GM10248 (cell line): Measurements from ENCODE around the gene CCDC74A.
"Not testable (repeated sequence)": the region's sequence is repeated elsewhere in the genome, so short reads cannot be mapped to it uniquely, and the experiment has no call there.

Experiments used
- CTCF ChIA-PET: fragments of 300-600 bp; sonication (Branson Sonifier 250); formaldehyde crosslinking; extraction: SDS; loops from one replicate; lab custom pipeline; 2021; ENCODE audit warnings: antibody characterized with exemption; lab: Yijun Ruan, JAX
- POLR2A ChIA-PET: fragments of 350-650 bp; sonication (Branson Sonifier 250); formaldehyde crosslinking; extraction: SDS; loops from one replicate; lab custom pipeline; 2020; ENCODE audit warnings: antibody characterized with exemption; lab: Yijun Ruan, JAX
- DNase-seq: peaks from one replicate; pipeline ENCODE4 v3.0.0; 2012; ENCODE audit errors: extremely low spot score
- CTCF ChIP-seq: IDR thresholded peaks from 2 replicates; pipeline ENCODE4 v1.5.1; 2012; ENCODE audit warnings: mild to moderate bottlenecking, low read depth; ENCODE audit errors: extremely low read depth, missing control alignments, control extremely low read depth

Gene CCDC74A

DNA sequence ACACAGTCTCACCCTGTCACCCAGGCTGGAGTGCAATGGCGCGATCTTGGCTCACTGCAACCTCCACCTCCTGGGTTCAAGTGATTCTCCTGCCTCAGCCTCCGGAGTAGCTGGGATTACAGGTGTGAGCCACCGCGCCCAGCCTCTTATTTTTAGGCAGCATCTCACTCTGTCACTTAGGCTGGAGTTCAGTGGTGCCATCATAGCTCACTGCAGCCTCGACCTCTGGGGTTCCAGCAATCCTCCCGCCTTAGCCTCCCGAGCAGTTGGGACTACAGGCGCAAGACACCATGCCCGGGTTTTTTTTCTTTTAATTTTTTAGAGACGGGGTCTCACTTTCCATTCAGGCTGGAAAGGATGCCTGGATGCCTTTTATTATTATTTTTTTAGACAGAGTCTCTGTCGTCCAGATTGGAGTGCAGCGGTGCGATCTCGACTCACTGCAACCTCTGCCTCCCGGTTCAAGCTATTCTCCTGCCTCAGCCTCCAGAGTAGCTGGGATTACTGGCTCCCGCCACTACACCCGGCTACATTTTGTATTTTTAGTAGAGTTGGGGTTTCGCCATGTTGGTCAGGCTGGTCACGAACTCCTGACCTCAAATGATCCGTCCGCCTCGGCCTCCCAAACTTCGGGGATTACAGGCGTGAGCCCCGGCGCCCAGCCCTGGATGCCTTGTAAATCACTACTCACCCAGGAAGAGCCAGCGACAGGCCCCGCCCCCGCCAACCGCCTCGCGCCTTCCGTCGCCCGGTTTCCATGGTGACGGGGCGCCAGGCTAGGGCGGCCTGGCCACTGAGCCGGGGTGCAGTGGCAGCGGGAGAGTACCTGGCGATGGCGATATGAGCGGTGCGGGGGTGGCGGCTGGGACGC is at the start of gene CCDC74A:
TSS of gene CCDC74A (plus strand) at position 758 of the 871 bp plus-strand sequence. CDS start at position 841, 83 bp downstream.
- ChIA-PET POLR2A (interaction anchor here (0.7 kb wide), 2 partner anchors 35 to 419 kb away, joined by 3 read pairs; no protein-coding TSS in a partner anchor), CTCF (interaction anchor here (1.0 to 1.3 kb wide), 2 partner anchors 34 to 145 kb away, joined by 4 read pairs; no protein-coding TSS in a partner anchor)
- not testable (repeated sequence) for DNase-seq

DNA sequence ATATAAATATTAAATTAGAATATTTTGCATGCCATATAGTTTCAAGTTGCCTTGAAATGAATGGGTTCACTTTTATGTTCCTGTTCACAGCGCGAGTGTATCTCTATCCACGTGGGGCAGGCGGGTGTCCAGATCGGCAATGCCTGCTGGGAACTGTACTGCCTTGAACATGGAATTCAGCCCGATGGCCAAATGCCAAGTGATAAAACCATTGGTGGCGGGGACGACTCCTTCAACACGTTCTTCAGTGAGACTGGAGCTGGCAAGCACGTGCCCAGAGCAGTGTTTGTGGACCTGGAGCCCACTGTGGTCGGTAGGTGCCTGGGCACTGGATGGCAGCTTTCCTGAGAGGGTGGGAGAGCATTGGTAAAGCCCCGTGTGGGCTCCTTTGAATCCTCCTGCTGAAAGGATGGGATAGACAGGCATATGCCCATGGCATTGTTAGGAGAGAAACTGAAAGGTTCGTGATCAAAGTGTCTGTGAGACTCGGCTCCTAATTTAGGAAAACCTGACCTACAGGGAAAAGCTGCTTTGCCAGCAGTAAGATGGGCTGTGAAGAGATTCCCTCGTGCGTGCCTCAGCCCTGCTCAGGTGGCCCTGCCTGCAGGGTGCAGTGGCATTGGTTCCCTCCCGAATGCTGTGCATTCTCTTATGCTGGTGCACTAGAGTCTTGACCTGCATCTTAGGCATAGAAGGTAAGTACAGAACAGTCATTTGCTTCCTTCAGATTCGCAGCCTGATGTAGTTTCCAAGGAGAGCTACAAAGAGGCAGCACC is 49.4 kb upstream of the CCDC74A start:
- DNase-seq, POLR2A ChIA-PET, CTCF ChIA-PET: not testable (repeated sequence)

DNA sequence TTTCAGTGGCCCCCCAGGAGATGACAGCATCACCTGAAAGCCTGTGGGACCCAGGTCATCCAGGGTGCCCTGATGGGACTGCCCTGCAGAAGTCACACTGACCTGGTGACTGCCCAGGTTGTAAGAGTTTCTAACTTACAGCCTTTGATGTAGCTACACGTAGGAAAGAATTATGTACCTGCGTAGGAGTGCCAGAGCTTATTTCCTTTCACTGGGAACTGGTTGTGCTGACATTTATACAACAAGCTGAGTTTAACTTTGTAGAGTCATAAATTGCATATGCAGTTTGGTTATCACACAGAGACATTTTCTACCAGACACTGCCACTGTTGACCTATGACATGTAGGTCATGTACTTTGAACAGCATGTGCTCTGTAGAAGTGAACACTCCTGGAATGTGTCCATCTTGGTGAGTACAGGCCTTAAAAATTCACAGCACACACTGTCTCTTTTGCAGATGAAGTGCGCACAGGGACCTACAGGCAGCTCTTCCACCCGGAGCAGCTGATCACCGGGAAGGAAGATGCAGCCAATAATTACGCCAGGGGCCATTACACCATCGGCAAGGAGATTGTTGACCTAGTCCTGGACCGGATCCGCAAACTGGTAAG is 48.7 kb upstream of the CCDC74A start:
- POLR2A ChIA-PET, CTCF ChIA-PET, DNase-seq: not testable (repeated sequence)

GRCh38 chr2:131480351-131480750 is 47.3 kb upstream of the CCDC74A start:
- DNase-seq, POLR2A ChIA-PET: not testable (repeated sequence)
- CTCF ChIA-PET, result interaction anchor here (1.0 to 1.8 kb wide), 2 partner anchors 12 to 67 kb away, joined by 3 to 8 read pairs; partner anchors contain the start of gene MZT2A

DNA sequence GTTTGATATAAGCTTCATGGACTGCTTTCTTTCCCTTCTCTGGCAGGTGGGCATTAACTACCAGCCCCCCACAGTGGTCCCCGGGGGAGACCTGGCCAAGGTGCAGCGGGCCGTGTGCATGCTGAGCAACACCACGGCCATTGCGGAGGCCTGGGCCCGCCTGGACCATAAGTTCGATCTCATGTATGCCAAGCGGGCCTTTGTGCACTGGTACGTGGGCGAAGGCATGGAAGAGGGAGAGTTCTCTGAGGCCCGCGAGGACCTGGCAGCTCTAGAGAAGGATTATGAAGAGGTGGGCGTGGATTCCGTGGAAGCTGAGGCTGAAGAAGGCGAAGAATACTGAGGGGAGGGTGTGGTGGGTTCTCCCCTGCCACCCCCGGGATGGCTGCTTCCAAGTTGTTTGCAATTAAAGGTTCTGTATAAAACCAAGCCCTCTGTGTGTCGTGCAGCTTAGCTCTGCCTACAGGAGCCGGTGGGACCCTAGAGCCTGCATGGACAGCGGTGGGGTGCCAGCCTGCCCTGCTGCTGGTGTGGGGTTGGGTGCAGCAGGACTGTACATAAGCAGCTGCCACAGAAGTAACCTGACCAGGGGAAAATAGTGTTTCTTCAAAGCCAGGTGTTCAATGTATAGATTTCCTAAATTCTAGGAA is 45.1 kb upstream of the CCDC74A start:
- CTCF ChIA-PET, result interaction anchor here (1.3 to 1.5 kb wide), 2 partner anchors 10 to 21 kb away, joined by 3 to 12 read pairs; partner anchors contain the start of gene MZT2A
- POLR2A ChIA-PET, result not testable (repeated sequence)

DNA sequence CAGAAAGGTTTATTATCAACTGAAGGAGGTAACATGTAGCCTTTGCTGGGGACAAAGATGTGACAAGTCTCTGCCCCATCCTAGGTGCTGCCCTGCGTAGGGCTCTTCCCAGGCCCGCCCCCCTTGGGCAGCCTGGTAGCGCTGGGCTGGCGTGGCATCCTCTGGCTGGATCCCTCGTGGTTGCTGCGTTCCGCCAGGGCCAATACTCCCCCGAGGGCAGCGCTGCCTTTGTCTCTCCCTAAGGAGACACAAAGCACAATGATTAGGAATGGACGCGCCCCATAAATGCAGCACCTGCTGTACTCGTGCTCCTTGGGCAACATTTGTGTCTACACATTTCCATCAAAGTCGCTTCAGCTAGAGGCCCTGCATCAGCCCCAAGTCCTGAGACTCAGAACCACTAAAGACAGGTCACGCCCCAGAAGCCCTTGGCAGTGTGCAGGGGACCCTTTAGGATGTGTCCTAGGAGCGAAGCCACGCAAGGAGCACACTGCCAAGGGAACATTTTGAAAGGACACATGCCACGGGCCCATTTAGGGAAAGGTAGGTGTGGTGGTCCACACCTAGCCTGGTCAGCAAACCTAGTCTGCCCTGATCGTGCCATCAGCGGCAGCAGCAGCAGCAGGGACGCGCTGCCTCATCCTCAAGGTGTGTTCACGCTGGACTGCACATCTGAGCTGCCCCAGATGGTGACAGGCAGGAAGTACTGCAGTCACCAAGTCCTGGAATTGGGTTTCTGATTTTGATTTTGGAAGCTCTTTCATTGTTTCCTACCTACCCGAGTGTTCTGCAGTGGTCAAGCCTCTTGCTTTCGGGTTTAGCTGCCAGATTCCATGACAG is 43.5 kb upstream of the CCDC74A start:
- CTCF ChIA-PET, result interaction anchor here (1.5 kb wide), 1 partner anchor 8 kb away, joined by 12 read pairs; the partner anchor contains the start of gene MZT2A
- POLR2A ChIA-PET, DNase-seq: not testable (repeated sequence)

More for the DNA sequence above, 45.1 kb upstream of the CCDC74A start:
- DNase-seq, result not testable (repeated sequence)

GRCh38 chr2:131484906-131485460 is 42.7 kb upstream of the CCDC74A start:
- DNase-seq, POLR2A ChIA-PET, CTCF ChIA-PET: not testable (repeated sequence)

DNA sequence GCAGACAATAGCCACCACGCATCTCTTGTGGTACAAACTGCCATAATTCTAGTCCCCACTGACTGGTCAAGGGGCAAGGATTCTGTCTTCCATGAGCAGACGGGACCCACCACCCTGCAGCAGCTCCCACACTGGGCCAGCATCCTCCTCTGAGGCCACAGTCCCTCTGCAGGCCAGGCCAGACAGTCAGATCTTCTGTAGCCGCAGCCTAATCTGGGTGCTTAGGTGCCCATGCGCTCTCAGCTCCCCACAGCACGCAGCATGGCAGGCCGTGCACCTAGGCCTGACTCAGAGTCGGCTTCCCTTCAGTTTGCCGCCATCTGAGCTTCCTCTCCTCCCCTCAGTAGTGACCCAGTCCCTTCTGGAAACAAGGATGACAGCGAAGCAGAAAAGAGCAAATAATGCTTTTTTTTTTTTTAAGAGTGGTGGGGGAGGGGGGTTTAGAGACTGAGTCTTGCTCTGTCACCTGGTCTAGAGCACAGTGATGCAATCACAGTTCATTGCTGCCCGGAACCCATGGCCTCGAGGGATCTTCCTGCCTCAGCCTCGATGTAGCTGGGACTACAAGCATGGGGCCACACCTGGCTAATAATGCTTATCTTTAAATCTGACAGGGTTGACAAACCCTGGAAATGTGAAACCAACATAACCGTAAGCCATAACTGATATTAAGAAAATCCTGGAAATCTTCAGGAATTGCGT is 41.3 kb upstream of the CCDC74A start:
- DNase-seq, CTCF ChIA-PET, POLR2A ChIA-PET: not testable (repeated sequence)

DNA sequence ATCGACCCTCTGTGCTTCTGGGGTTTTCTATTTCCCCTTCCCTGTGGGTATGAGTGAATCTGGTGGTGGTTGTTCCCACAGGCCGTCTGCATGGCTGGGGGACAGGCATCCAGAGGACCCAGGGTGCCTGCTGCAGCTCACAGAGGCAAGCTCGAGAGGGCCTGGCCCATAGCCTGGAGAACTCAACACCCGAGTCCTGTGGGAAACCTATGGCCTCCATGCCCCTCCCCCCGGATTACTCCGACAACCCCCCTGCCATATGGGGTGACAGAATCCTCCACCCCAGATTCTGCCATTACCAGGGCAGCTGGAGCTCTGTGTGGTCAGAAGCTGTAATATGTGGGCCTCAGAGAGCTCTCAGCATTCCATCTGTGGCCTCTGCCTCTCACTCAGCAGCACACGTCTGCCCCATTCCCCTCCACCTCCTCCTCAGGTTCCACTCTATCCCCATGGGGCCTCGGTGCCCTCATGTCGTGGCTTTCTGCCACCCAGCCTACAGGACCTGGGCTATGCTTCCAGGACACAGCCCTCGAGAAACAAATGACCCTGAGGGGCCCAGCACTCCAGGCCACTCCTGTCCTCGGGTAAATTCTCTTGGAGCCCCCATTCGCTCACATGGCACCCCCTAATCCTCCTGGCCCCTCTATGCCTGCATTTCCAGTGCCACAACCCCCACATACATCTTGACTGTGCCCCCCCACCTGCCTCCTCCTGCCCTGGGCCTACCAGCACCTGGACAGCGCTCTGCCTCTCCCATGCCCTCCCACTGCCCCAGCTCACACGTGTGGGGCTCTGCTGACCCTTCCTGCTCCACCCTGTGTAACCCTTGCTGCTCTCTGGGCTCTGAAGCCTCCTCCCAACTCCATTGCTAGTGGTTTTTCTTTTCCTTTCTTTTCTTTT is 39.1 kb upstream of the CCDC74A start:
- no peak for DNase-seq
- TF ChIP-seq CTCF, result no peak
- ChIA-PET CTCF (no interaction called here), POLR2A (interaction anchor here (0.7 to 1.3 kb wide), 2 partner anchors 1301 to 1303 kb away, joined by 5 to 6 read pairs; no protein-coding TSS in a partner anchor)

DNA sequence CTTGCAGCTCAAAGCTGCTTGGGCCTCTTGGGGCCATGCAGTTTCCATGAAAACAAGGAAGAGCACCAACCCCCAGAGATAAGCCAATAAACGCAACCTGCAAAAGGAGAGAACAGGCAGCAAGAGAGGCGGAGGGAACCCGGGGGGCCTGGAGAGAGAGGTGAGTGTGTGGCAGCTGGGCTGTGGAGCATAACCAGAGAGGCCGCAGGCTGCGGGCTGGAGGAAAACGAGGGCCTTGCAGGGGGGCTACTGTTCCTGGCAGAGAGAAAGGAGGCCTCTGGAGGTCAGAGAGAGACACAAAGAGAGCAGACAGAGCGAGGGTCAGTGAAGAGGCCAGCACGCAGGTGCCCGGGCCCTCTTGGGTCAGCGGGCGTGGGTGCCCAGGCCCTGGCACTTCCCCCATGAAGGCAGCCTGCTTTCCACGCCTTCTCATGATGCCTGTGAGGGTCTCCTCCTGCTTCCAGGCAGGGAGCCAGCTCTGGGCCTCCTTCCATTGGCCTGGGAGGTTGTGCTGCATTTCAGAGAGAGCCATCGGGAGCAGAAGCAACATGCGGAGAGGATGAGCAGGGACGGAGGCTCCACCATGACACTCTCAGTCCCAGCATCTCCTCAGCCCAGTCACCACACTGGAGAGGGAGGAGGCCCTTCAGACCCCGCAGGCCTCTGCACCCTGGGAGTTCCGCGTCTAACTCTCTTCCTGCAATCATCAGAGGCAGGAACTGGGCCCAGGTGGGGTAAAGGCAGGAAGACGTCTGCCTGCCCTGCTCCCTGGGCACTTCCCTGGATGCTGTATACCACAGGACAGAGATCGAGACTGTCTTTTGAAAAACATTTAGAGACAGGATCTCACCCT is 36.8 kb upstream of the CCDC74A start:
- CTCF ChIA-PET, result interaction anchor here (4.3 kb wide), 1 partner anchor 182 kb away, joined by 27 read pairs; no protein-coding TSS in a partner anchor
- POLR2A ChIA-PET, result not testable (repeated sequence)

GRCh38 chr2:131491469-131491836 is 36.2 kb upstream of the CCDC74A start:
- DNase-seq, POLR2A ChIA-PET: not testable (repeated sequence)
- CTCF ChIA-PET, result interaction anchor here (1.2 to 4.3 kb wide), 8 partner anchors 8 to 387 kb away, joined by 3 to 27 read pairs (median 8); partner anchors contain the start of gene PLEKHB2

More for the DNA sequence above, 36.8 kb upstream of the CCDC74A start:
- DNase-seq, result not testable (repeated sequence)

DNA sequence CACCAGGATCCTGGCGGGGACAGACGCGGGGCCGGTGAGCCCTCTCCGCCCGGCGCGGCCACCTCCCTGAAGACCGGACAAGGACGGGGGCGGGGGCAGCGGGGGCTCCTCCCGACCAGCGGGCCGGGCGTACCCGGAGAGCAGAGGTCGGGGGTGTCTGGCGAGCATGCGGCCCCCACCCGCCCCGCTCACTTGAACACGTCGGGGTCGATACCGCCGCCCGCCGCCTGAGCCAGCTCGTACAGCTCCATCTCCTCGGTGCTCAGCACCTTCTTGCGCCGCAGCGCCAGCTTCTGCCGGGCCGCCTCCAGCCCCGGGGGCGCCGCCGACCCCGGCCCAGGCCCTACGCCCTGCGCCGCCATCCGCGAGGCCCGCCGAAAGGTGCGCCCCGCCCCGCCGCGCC is 35.7 kb upstream of the CCDC74A start, which contains the start of gene MZT2A:
TSS of gene MZT2A (minus strand) at position 383 of the 403 bp plus-strand sequence. CDS start at position 362, 21 bp downstream.
- POLR2A ChIA-PET, DNase-seq: not testable (repeated sequence)
- CTCF ChIA-PET, result interaction anchor here (0.8 to 4.3 kb wide), 13 partner anchors 9 to 388 kb away, joined by 3 to 27 read pairs (median 5); partner anchors contain the start of gene PLEKHB2
